T47D (cell line): ENCODE measurements around the gene PXYLP1.

Experiments used
- DNase-seq, 2 experiments: peaks; one replicate each; pipeline versions ENCODE4 v3.0.0 to v3.0.0-alpha.2; 2011 to 2012; ENCODE audit warnings: low read depth in 1 of 2, low spot score in 1 of 2
- JUND ChIP-seq: IDR thresholded peaks from 2 replicates; pipeline ENCODE4 v1.6.1; 2012; ENCODE audit warnings: low read depth
- in situ Hi-C: cut with HindIII; loops from 2 replicates; pipeline ENCODE4 v1.10.0; 2016; ENCODE audit warnings: low sequenced_read_pairs, low pct_unique_long_range_greater_than_20kb

PXYLP1 gene

DNA sequence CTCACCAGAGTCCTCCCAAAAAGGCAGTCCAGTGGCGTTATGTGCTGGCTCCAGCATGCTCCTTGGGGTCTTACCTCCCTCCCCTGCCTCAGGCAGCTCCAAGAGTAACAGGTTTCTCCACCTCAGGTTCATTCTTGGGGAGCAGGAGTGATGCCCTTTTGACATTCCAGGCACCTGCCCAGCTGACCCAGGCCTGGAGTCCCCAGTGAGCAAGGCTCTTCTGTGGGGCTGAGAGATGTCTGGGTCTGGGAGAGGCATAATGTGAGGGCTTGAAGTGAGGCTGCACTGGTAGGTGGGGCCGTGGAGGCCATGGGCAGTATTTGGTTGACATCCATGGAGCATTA is 15.3 kb downstream of the PXYLP1 start:
- DNase-seq, result no peak
- in situ Hi-C loops, result no loop called here
- TF ChIP-seq JUND, result no peak

GRCh38 chr3:141248064-141248463 is 16.4 kb downstream of the PXYLP1 start:
- no peak for DNase-seq
- in situ Hi-C loops, result no loop called here
- TF ChIP-seq JUND, result no peak

DNA sequence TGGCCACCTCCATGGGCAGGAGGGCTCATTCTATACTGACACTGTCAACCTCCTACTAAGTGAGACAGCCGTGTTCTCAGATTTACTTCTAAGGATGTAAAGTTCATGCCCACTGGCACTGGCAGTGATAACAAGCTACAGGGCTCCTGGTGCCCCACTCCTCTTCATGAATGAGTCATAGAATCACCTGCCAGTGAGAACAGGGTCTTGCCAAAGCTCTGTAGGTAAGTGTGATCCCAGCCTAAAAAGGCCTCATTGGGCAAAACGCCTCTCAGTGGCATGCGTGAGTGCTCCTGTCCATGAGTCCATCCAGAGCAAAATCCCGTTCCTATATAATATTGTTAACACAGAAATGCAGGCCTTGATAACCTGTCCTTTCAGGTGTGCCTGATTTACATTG is 17.4 kb downstream of the PXYLP1 start:
- TF ChIP-seq JUND, result no peak
- in situ Hi-C loops, result no loop called here
- DNase-seq, result no peak

DNA sequence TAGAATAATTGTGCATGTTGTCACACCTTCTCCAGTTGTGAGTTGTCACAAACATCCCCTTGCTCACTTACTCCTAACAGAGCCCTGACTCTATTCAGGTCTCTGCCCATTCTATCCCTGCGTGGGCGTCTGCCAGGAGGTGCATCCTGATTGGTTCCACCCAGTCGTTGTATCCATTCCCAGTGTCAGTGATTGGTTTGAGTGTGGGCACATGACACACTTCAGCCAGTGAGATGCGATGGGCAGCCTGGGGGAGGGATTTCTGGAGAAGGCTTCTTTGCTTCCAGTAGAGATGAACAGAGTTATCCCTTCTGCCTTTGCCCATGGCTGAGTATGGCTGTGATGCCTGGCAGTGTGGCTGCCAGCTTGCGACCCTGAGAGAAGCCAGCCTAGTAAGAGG is 18.7 kb downstream of the PXYLP1 start:
- TF ChIP-seq JUND, result no peak
- DNase-seq, result peak in 1 of 2 experiments; percentile 31
- in situ Hi-C loops, result no loop called here

GRCh38 chr3:141250828-141251227 is 19.2 kb downstream of the PXYLP1 start:
- in situ Hi-C loops, result no loop called here
- no peak for TF ChIP-seq JUND
- DNase-seq, result no peak

DNA sequence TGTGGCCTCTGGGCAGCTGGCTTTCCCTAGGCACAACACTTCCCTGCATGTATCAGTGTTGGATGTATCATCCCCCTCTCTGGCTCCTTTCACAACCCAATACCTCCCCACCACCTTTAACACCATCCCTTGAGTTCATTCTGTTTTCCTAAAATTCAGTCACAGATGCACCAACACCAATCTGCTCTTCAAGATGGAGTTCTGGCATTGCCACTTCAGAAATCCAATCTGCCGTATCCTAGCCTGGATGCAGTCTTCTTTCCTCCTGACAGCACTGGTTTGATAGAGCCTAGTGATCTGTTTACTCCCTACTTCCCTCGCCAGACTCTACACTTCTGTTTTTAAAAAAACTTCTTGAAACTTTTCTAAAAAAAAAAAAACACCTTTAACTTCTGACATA is 21.7 kb downstream of the PXYLP1 start:
- DNase-seq, result no peak
- no peak for TF ChIP-seq JUND
- in situ Hi-C loops, result no loop called here

DNA sequence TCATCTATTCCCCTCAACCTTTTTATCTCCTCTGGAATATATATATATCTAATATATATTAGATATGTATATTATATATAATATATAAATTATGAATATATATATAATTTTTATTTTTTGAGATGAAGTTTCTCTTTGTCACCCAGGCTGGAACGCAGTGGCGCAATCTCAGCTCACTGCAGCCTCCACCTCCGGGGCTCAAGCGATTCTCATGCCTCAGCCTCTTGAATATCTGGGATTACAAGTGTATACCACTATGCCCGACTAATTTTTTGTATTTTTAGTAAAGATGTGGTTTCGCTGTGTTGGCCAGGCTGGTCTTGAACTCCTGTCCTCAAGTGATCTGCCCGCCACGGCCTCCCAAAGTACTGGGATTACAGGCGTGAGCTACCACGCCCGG is 22.2 kb downstream of the PXYLP1 start:
- no peak for TF ChIP-seq JUND
- no peak for DNase-seq
- in situ Hi-C loops, result no loop called here

GRCh38 chr3:141255137-141255845 is 23.7 kb downstream of the PXYLP1 start:
- in situ Hi-C loops, result no loop called here
- no peak for DNase-seq
- TF ChIP-seq JUND, result no peak

- peak; percentile 48 to 81 for DNase-seq
- no peak for TF ChIP-seq JUND
These were observed 24.2 kb downstream of the PXYLP1 start for GRCh38 chr3:141255846-141256261.

GRCh38 chr3:141256820-141257219 is 25.2 kb downstream of the PXYLP1 start:
- in situ Hi-C loops, result no loop called here
- no peak for DNase-seq
- no peak for TF ChIP-seq JUND

More at GRCh38 chr3:141255846-141256261, 24.2 kb downstream of the PXYLP1 start:
- in situ Hi-C loops, result no loop called here

DNA sequence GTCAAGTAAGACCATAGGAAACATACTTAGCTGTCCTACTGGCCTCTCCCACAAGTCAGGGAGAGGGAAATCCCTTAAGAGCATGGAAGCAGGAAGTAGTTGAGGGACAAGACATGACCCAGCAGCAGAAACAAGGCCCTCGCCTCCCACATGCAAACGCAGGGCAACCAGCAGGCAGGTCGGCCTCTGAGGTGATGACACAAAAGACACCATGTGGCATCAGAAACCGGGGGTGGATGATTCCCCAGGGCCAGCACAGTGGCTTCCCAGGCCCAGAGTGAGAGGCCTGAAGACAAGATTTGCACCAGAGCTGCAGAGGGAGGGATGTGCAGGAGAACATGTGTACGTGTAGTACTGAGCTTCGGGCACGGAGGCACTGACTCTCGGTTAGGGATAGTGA is 26.3 kb downstream of the PXYLP1 start:
- in situ Hi-C loops, result no loop called here
- DNase-seq, result no peak
- TF ChIP-seq JUND, result no peak

DNA sequence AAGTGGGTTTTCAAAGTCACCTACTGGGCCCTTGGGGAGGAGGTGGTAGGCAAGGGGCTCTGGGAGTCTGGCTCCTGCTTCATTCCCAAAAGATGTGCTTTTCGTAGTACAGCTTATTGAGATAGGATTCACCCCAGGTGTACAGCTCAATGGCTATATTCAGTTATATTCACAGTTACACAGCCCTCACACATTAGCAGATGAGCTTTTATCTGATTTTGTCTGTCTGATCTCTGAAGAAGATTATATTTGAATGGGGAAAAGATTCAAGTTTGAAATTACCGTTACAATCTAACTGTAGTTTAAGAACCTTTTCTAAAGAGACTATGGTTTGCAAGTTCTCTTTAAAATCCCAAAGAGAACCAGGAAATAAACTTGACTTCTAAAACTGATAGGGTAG is 27.3 kb downstream of the PXYLP1 start:
- in situ Hi-C loops, result no loop called here
- no peak for TF ChIP-seq JUND
- no peak for DNase-seq

- in situ Hi-C loops, result no loop called here
- no peak for DNase-seq
- no peak for TF ChIP-seq JUND
These were observed 28.4 kb downstream of the PXYLP1 start for GRCh38 chr3:141259821-141260629.
